ENCODE measurements around the gene NKAIN2.

- TF ChIP-seq CTCF (IDR thresholded peaks at IDR 0.05) = no peak
- TF ChIP-seq POLR2A (IDR thresholded peaks at IDR 0.05) = no peak
These were observed 451.4 kb downstream of the NKAIN2 start for GRCh38 chr6:124254941-124255685.
